CD4-positive, alpha-beta T cell (primary cell): ENCODE data around the gene NARF. TPM values are rescaled to one million over a fixed set of nuclear protein-coding genes. Genes with fewer than 3 reads are reported as not detected.

Experiments used
- ATAC-seq: fragments of 200-7000 bp; cut with Tn5 transposase; one replicate; pipeline ENCODE4 v1.10.0; 2022; ENCODE audit warnings: mild to moderate bottlenecking; ENCODE audit not compliant: poor library complexity
- CTCF ChIA-PET: fragments of 350-600 bp; sonication (Branson Sonifier 250); formaldehyde crosslinking; loops from one replicate; lab custom pipeline; 2021; ENCODE audit warnings: antibody characterized with exemption, inconsistent platforms; lab: Charles Lee
- POLR2A ChIA-PET: fragments of 350-600 bp; sonication (Branson Sonifier 250); formaldehyde crosslinking; loops from one replicate; lab custom pipeline; 2021; ENCODE audit warnings: antibody characterized with exemption, inconsistent platforms; lab: Charles Lee
- DNase-seq, 14 experiments: peaks; one replicate each; pipeline ENCODE4 v3.0.0-alpha.2; 2013 to 2020; ENCODE audit warnings: mixed read lengths in 2 of 14
- H3K27ac ChIP-seq, 2 donors: one replicate each; pipeline versions ENCODE4 v1.5.1 to v1.7.0; 2013; ENCODE audit warnings: low read length in 2 of 2, low read depth in 1 of 2, mild to moderate bottlenecking in 1 of 2
- H3K27me3 ChIP-seq, 2 experiments: 1 replicate in 1 of 2; 2 replicates in 1 of 2; pipeline versions ENCODE4 v1.6.1 to v1.7.0; 2013; ENCODE audit warnings: low read length in 2 of 2, control low read depth in 1 of 2, mild to moderate bottlenecking in 1 of 2, moderate library complexity in 1 of 2; ENCODE audit not compliant: insufficient read depth in 2 of 2, control insufficient read depth in 1 of 2
- H3K36me3 ChIP-seq: one replicate; pipeline ENCODE4 v1.6.1; 2013; ENCODE audit warnings: low read length, control low read depth; ENCODE audit not compliant: insufficient read depth
- H3K4me1 ChIP-seq: one replicate; pipeline ENCODE4 v1.6.1; 2013; ENCODE audit warnings: low read length, control low read depth; ENCODE audit not compliant: insufficient read depth
- H3K4me3 ChIP-seq: one replicate; pipeline ENCODE4 v1.5.1; 2013; ENCODE audit warnings: mild to moderate bottlenecking, low read length, moderate library complexity
- H3K9me3 ChIP-seq, 2 experiments: 1 replicate in 1 of 2; 2 replicates in 1 of 2; pipeline versions ENCODE4 v1.6.1 to v1.7.0; 2013; ENCODE audit warnings: low read length in 2 of 2, mild to moderate bottlenecking in 2 of 2, control low read depth in 1 of 2, moderate library complexity in 1 of 2; ENCODE audit not compliant: control insufficient read depth in 1 of 2, insufficient read depth in 1 of 2
- H3K27ac Mint-ChIP-seq: one replicate; pipeline ENCODE4 v1.8.0; 2020; ENCODE audit warnings: mixed read lengths
- H3K27me3 Mint-ChIP-seq: one replicate; pipeline ENCODE4 v1.8.0; 2021; ENCODE audit warnings: mixed read lengths
- H3K36me3 Mint-ChIP-seq: one replicate; pipeline ENCODE4 v1.8.0; 2021; ENCODE audit warnings: low read depth, mixed read lengths
- H3K4me1 Mint-ChIP-seq: one replicate; pipeline ENCODE4 v1.8.0; 2021; ENCODE audit warnings: low read depth, mixed read lengths
- H3K4me3 Mint-ChIP-seq: one replicate; pipeline ENCODE4 v1.8.0; 2020; ENCODE audit warnings: mild to moderate bottlenecking, mixed read lengths
- H3K9me3 Mint-ChIP-seq: one replicate; pipeline ENCODE4 v1.8.0; 2020; ENCODE audit warnings: mixed read lengths
- CTCF ChIP-seq: fragments of 200-600 bp; IDR thresholded peaks from one replicate; pipeline ENCODE4 v1.8.0; 2022; ENCODE audit warnings: antibody characterized with exemption, mild to moderate bottlenecking
- intact Hi-C, 2 experiments: fragments of 100-400 bp; cut with DNase I in 1 of 2; cut with micrococcal nuclease in 1 of 2; formaldehyde crosslinking; loops; one replicate each; pipeline versions ENCODE4 v1.15.1 to v1.9.0; 2023 to 2025; cut with DNase I, micrococcal nuclease
- total RNA-seq, 174 experiments: library from RNA in 2 of 174; stranded (reverse) in 2 of 174; gene quantifications; one replicate each; pipeline ENCODE4 v1.2.3 and lab custom pipeline; 2021 to 2026

The NARF gene
- total RNA-seq, 2 experiments from 2014 or later = 57.1 to 62.0 TPM

DNA sequence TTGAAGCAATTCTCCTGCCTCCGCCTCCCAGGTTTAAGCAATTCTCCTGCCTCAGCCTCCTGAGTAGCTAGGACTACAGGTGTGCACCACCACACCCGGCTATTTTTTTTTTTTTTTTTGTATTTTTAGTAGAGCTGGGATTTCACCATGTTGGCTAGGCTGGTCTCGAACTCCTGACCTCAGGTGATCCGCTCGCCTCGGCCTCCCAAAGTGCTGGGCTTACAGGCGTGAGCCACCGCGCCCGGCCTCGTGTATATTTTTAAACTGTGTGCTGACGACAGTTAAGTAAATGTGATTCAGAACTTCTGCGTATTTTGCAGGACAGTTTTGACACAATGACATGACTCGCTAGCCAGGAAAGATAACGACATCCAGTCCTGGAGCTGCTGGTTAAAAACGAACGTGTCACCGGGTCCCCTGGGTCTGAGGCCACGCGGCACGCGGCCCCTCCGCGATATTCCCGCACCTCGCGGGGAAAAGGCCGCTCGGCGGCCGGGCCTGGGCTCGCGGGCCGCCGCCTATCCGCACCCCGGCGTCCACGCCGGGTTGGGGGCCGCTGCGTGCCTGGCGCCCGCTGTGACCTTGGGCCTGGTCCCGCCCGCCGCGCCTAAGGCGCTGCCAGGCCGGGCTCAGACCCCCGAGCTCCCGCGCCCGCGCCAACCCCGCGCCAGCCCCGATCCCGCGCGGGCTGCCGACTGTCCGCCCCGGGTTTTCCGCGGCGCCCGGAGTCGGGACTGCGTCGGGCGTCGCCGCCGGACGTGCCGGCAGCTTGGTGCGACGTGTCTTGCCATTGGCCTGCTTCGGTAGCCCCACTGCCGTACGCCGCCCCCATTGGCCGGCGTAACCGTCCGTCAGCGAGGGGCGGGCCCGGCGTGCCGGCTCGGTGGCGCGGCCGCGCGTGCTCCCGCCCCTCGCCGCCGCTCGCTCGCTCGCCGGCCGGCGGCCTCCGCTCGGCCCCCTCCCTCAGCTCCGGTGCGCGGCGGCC is 60.6 kb downstream of the NARF start, which contains the start of gene FOXK2:
Gene FOXK2 (plus strand): TSS at position 907 of the 985 bp plus-strand sequence. CDS start 157 bp downstream, outside the sequence.
- Histone ChIP-seq H3K27me3 (no peaks in the 10 kb centered on the region), H3K4me1 (peaks cover 38% of the 10 kb centered on the region), H3K36me3 (no peaks in the 10 kb centered on the region), H3K4me3 (peak within 1 kb of the TSS; percentile 66), H3K9me3 (no peaks in the 10 kb centered on the region), H3K27ac (peak within 1 kb of the TSS; percentile 50 to 71)
- DNase-seq (peak; percentile 84 to 97 (median 92)), ATAC-seq (peak; percentile 98)
- ChIA-PET POLR2A (interaction anchor here (0.7 to 2.8 kb wide), 19 partner anchors 10 to 542 kb away, joined by 3 to 22 read pairs (median 4); partner anchors contain the start of gene NARF), CTCF (interaction anchor here (0.9 to 1.3 kb wide), 4 partner anchors 32 to 488 kb away, joined by 3 to 4 read pairs (median 3); partner anchors contain the start of gene DCXR)
- Mint-ChIP-seq H3K4me3 (peak within 1 kb of the TSS; percentile 88), H3K27me3 (no peaks in the 10 kb centered on the region), H3K36me3 (peaks cover 9% of the 10 kb centered on the region), H3K9me3 (no peaks in the 10 kb centered on the region), H3K27ac (peak within 1 kb of the TSS; percentile 84), H3K4me1 (peaks cover 25% of the 10 kb centered on the region)
- TF ChIP-seq CTCF = no peak
- intact Hi-C loops = loop anchor here (1.0 to 2.0 kb wide), 5 partner anchors 22 to 101 kb away; partner anchors contain the start of genes CYBC1 (in 1 of the 2), HEXD (in 1 of the 2), NARF (in 1 of the 2) and OGFOD3 (in 1 of the 2)

DNA sequence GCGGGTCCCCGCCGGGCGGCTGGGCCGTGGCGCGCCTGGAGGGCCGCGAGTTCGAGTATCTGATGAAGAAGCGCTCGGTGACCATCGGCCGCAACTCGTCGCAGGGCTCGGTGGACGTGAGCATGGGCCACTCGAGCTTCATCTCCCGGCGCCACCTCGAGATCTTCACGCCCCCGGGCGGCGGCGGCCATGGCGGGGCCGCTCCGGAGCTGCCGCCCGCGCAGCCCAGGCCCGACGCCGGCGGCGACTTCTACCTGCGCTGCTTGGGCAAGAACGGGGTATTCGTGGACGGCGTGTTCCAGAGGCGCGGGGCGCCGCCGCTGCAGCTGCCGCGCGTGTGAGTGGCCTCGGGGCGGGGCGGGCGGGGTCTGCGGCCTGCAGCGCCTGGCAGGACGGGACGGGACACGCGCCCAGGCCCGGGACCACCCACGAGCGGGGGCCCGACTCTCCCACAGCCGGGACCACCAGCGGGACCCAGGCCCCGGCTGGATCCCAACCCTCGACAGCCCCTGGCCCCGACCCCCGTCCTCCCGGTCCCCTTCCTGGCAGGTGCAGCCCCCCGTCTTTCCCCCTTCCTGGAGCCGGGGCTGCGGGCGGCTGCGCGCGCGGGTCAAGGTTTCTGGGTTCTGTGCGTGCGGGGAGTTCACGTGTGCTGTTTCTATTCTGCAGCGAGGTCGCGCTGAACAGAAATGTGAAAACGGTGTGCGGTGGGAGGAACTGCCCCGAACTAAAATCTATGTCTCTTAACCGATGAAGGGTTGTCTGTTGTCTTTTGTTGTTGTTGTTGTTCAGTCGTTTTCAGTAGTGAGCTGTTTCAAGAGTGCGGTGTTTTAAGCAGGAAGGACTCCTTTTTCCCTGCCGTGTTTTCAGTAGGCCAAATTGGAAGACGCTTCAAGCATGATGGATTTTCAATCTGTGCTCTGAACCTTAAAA is 61.7 kb downstream of the NARF start:
- Mint-ChIP-seq H3K27me3 (no peaks in the 10 kb centered on the region), H3K27ac (peak overlapping the region; percentile 80), H3K9me3 (no peaks in the 10 kb centered on the region), H3K4me1 (peaks cover 32% of the 10 kb centered on the region), H3K36me3 (peaks cover 9% of the 10 kb centered on the region), H3K4me3 (peak overlapping the region; percentile 88)
- Histone ChIP-seq H3K9me3 (no peaks in the 10 kb centered on the region), H3K27me3 (no peaks in the 10 kb centered on the region), H3K36me3 (no peaks in the 10 kb centered on the region), H3K27ac (no peak overlapping the region), H3K4me3 (peak overlapping the region; percentile 66), H3K4me1 (peaks cover 48% of the 10 kb centered on the region)
- no peak for TF ChIP-seq CTCF
- CTCF ChIA-PET = interaction anchor here (1.1 to 1.3 kb wide), 2 partner anchors 34 to 483 kb away, joined by 3 to 4 read pairs; partner anchors contain the start of gene DCXR
- ATAC-seq = peak; percentile 15
- intact Hi-C loops = loop anchor here (1.0 to 2.0 kb wide), 5 partner anchors 23 to 102 kb away; partner anchors contain the start of genes CYBC1 (in 1 of the 2), HEXD (in 1 of the 2), NARF (in 1 of the 2) and OGFOD3 (in 1 of the 2)
- peak in 11 of 14 experiments; percentile 12 to 74 (median 29) for DNase-seq
- POLR2A ChIA-PET = interaction anchor here (1.0 to 2.8 kb wide), 14 partner anchors 9 to 543 kb away, joined by 3 to 22 read pairs (median 4); partner anchors contain the start of gene NARF
